Measurements from ENCODE around the gene RNF208. TPM values are rescaled to one million over a fixed set of nuclear protein-coding genes. Genes with fewer than 3 reads are reported as not detected.

RNF208 gene
- polyA plus RNA-seq, 3 donors: 1.5 TPM; not detected in 2

DNA sequence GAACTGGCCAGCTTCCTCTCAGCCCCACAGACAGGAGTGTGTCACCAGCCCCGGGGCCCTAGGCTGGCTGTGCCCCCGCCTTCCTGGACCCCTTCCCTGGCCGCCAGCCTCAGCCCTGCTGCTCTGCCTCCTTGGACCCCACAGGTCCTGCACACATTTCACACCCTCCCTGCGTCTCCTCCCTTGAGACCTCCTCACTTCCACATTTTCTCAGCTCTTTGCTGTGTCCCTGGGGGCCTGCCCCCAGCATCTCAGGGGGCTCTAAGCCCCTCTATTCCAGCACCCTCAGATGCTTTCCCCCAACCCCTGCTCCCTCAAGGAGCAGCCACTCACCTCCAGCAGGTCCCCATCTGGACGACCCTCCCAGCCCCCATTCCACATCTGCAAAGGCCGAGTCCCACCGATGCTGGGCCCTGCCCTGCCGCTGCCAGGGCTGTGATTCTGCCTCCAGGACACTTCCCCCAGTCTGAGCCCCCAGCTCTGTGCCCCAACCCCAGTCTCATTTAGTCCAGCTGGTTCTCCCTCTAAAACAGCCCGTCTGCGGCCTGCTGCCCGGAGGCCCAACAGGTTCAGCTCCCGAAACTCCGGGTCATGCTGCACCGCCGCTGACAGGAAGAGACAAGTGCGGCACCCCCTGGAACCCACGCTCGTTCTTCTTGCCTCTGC, 12.9 kb upstream of the RNF208 start:
- peak overlapping the region in 1 of 7 donors; percentile 70 for H3K27ac Mint-ChIP-seq
- H3K36me3 ChIP-seq (replicated peaks in 1 of 2; ENCODE audit: control insufficient read depth in 1 of 2, insufficient read depth in 2 of 2, low read length in 2 of 2): no peaks in the 10 kb centered on the region
- peaks cover 2 to 27% (median 8%) of the 10 kb centered on the region in 3 donors for H3K27me3 Mint-ChIP-seq (ENCODE audit: low read depth in 3 of 3)
- no peak for DNase-seq
- H3K4me1 ChIP-seq (ENCODE audit: control insufficient read depth in 1 of 2, insufficient read depth in 2 of 2, low read length in 2 of 2): peaks cover 29 to 30% of the 10 kb centered on the region in 2 donors
- TF ChIP-seq, protein P1, sequence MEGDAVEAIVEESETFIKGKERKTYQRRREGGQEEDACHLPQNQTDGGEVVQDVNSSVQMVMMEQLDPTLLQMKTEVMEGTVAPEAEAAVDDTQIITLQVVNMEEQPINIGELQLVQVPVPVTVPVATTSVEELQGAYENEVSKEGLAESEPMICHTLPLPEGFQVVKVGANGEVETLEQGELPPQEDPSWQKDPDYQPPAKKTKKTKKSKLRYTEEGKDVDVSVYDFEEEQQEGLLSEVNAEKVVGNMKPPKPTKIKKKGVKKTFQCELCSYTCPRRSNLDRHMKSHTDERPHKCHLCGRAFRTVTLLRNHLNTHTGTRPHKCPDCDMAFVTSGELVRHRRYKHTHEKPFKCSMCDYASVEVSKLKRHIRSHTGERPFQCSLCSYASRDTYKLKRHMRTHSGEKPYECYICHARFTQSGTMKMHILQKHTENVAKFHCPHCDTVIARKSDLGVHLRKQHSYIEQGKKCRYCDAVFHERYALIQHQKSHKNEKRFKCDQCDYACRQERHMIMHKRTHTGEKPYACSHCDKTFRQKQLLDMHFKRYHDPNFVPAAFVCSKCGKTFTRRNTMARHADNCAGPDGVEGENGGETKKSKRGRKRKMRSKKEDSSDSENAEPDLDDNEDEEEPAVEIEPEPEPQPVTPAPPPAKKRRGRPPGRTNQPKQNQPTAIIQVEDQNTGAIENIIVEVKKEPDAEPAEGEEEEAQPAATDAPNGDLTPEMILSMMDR (IDR thresholded peaks at IDR 0.05): no peak
- H3K36me3 Mint-ChIP-seq: no peaks in the 10 kb centered on the region
- H3K4me2 ChIP-seq (replicated peaks; ENCODE audit: extremely low read depth, low read length, poor library complexity, severe bottlenecking): no peak overlapping the region
- WGBS (ENCODE audit: insufficient coverage): 78% methylated on average over 17 of the region's 18 CpGs
- H3K9me3 ChIP-seq (replicated peaks in 1 of 2; ENCODE audit: control insufficient read depth in 1 of 2, insufficient read depth in 1 of 2, low read length in 2 of 2): no peaks in the 10 kb centered on the region
- H3K9ac ChIP-seq (ENCODE audit: insufficient read depth, low read length, poor library complexity, severe bottlenecking): no peak overlapping the region
- no peak overlapping the region for H2AFZ ChIP-seq (ENCODE audit: insufficient read depth, low read depth, low read length, poor library complexity, severe bottlenecking)
- peaks cover 0 to 2% (median 0%) of the 10 kb centered on the region in 7 donors for H3K9me3 Mint-ChIP-seq
- H3K4me1 Mint-ChIP-seq: peaks cover 21% of the 10 kb centered on the region
- H3K27me3 ChIP-seq (ENCODE audit: control insufficient read depth in 2 of 2, insufficient read depth in 2 of 2, low read length in 2 of 2): no peaks in the 10 kb centered on the region
- no peak overlapping the region for H3K4me3 Mint-ChIP-seq
- H4K20me1 ChIP-seq (ENCODE audit: insufficient read depth, low read length): no peaks in the 10 kb centered on the region
- H3K4me3 ChIP-seq (replicated peaks in 1 of 3; ENCODE audit: low read depth in 2 of 3, low read length in 3 of 3): no peak overlapping the region
- H3K79me2 ChIP-seq (ENCODE audit: insufficient read depth, low read length): peaks cover 17% of the 10 kb centered on the region
- no peak overlapping the region for H3K27ac ChIP-seq (ENCODE audit: low read depth in 1 of 2, low read length in 2 of 2)
- intact Hi-C loops (cut with micrococcal nuclease): loop anchor here in 1 of 2 donors (5.0 kb wide), 2 partner anchors 48 to 113 kb away; partner anchors contain the start of genes ANAPC2 and SSNA1

DNA sequence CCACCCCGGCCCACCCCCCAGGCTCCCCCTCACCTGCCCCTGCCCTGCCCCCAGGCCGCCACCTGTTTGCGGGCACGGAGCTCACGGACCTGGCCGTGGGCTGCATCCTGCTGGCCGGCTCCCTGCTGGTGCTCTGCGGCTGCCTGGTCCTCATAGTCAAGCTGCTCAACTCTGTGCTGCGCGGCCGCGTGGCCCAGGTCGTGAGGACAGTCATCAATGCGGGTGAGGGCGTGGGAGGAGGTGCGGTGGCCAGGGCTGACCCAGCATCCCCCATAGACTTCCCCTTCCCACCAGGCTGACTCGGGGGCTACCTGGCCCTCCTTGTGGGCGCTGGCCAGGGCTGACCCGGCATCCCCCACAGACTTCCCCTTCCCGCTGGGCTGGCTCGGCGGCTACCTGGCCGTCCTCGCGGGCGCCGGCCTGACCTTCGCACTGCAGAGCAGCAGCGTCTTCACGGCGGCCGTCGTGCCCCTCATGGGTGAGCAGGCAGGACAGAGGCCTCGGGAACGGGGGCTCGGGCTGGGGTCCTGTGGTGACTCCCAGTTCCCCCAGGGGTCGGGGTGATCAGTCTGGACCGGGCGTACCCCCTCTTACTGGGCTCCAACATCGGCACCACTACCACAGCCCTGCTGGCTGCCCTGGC, 12.1 kb upstream of the RNF208 start:
- WGBS (ENCODE audit: insufficient coverage): 81% methylated on average over 24 of the region's 40 CpGs
- Histone ChIP-seq H3K9me3 (replicated peaks in 1 of 2; ENCODE audit: control insufficient read depth in 1 of 2, insufficient read depth in 1 of 2, low read length in 2 of 2) (no peaks in the 10 kb centered on the region), H3K36me3 (replicated peaks in 1 of 2; ENCODE audit: control insufficient read depth in 1 of 2, insufficient read depth in 2 of 2, low read length in 2 of 2) (no peaks in the 10 kb centered on the region), H3K4me3 (replicated peaks in 1 of 3; ENCODE audit: low read depth in 2 of 3, low read length in 3 of 3) (no peak overlapping the region), H3K27me3 (ENCODE audit: control insufficient read depth in 2 of 2, insufficient read depth in 2 of 2, low read length in 2 of 2) (no peaks in the 10 kb centered on the region), H3K79me2 (ENCODE audit: insufficient read depth, low read length) (peaks cover 12% of the 10 kb centered on the region), H4K20me1 (ENCODE audit: insufficient read depth, low read length) (no peaks in the 10 kb centered on the region), H3K27ac (ENCODE audit: low read depth in 1 of 2, low read length in 2 of 2) (no peak overlapping the region), H3K4me1 (ENCODE audit: control insufficient read depth in 1 of 2, insufficient read depth in 2 of 2, low read length in 2 of 2) (peaks cover 22 to 23% of the 10 kb centered on the region in 2 donors), H3K4me2 (replicated peaks; ENCODE audit: extremely low read depth, low read length, poor library complexity, severe bottlenecking) (no peak overlapping the region), H2AFZ (ENCODE audit: insufficient read depth, low read depth, low read length, poor library complexity, severe bottlenecking) (no peak overlapping the region), H3K9ac (ENCODE audit: insufficient read depth, low read length, poor library complexity, severe bottlenecking) (no peak overlapping the region)
- Mint-ChIP-seq H3K4me1 (peaks cover 14% of the 10 kb centered on the region), H3K27me3 (ENCODE audit: low read depth in 3 of 3) (peaks cover 2 to 34% (median 8%) of the 10 kb centered on the region in 3 donors), H3K36me3 (no peaks in the 10 kb centered on the region), H3K9me3 (peaks cover 0 to 2% (median 0%) of the 10 kb centered on the region in 7 donors), H3K4me3 (no peak overlapping the region), H3K27ac (no peak overlapping the region)
- no peak for DNase-seq
- TF ChIP-seq, protein P1 (IDR thresholded peaks at IDR 0.05): no peak
- intact Hi-C loops (cut with micrococcal nuclease): no loop called here
